Measurements from ENCODE around the gene KCTD14. TPM values are rescaled to one million over a fixed set of nuclear protein-coding genes. Genes with fewer than 3 reads are reported as not detected.

Gene KCTD14
- total RNA-seq = 0.32 and 0.91 TPM in 2 replicates

DNA sequence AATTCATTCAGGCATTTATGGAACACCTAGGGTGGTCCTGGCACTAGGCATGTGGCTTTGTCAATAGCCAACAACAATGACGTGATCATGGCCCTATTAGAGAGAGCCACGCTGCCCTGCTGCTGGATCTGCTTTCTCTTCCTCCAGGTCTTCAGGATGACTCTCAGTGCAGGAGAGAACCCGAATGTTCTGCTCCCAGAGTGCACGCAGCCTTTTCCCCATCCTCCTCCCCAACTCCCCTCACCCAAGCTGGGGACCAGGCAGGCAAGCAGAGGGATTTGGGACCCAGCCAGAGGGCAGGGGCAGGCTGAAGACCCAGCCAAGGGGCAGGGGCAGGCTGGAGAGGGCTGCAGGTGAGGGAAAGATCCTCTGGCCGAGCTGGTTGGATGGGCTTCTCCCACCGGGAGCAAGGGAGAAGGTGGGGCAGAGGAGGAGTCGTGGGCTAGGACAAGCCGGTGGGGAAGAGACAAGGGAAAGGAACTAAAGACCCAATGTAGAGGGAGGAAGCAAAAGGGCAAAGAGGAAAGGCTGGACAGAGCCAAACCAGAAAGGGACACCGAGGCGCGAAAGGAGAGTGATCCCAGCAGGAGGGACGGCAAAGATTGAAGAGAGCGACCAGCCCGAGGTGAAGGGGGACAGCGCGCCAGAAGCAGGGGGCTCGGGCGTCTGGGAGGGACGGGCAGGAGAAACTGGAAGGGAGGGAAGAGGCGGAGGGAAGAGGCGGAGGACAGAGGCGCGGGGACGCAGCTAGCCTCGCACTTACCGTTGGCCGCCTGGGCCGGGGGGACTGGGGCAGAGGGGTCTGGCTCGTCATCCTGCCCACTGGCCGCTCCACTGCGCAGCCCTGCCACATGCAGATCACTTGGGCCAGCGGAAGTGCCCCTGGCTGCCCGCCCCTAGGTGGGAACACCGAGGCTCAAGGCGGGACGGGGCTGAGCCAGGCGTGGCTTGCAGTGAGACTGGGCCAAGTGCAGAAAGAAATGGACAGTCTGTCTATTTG lies at the start of gene KCTD14:
Gene KCTD14, minus strand, starts transcription at position 880 of the 1,000 bp plus-strand sequence. Its CDS starts 27 bp downstream, at position 853.

GRCh38 chr11:78063440-78064181 lies 40.5 kb upstream of the KCTD14 start, which contains the start of gene THRSP:
Gene THRSP (plus strand): TSS chr11:78063861. CDS start chr11:78063882, 21 bp downstream.

GRCh38 chr11:77994434-77995362 lies 28.4 kb downstream of the KCTD14 start, which contains the start of gene INTS4:
Gene INTS4 (minus strand): TSS chr11:77994668. CDS start chr11:77994643, 25 bp downstream.

Other genes starting within 250 kb of the KCTD14 start
- gene RSF1, start 202.6 kb downstream of the KCTD14 start, total RNA-seq = 34.4 and 52.0 TPM in 2 replicates
- gene AAMDC, start 202.1 kb downstream of the KCTD14 start, total RNA-seq = 52.3 and 80.1 TPM in 2 replicates
- 34.4 and 44.5 TPM in 2 replicates for gene INTS4, start 28.6 kb downstream of the KCTD14 start, total RNA-seq
- not detected in 2 replicates for gene THRSP, start 40.6 kb upstream of the KCTD14 start, total RNA-seq
- gene NDUFC2, start 56.6 kb upstream of the KCTD14 start, total RNA-seq = 109 and 122 TPM in 2 replicates
- 21.4 and 61.9 TPM in 2 replicates for gene ALG8, start 116.3 kb upstream of the KCTD14 start, total RNA-seq
- 3.8 and 3.9 TPM in 2 replicates for gene KCTD21, start 165.3 kb upstream of the KCTD14 start, total RNA-seq
- gene USP35, start 165.6 kb upstream of the KCTD14 start, total RNA-seq = 6.2 and 7.9 TPM in 2 replicates